Medulla oblongata (tissue), 1 donor: Measurements from ENCODE around the gene SH3PXD2A.
"Not testable (repeated sequence)": the region's sequence is repeated elsewhere in the genome, so short reads cannot be mapped to it uniquely, and the experiment has no call there.

Experiments
- DNase-seq: peaks from one replicate; pipeline ENCODE4 v3.0.0-alpha.2; 2015; ENCODE audit errors: extremely low spot score

Gene SH3PXD2A

DNA sequence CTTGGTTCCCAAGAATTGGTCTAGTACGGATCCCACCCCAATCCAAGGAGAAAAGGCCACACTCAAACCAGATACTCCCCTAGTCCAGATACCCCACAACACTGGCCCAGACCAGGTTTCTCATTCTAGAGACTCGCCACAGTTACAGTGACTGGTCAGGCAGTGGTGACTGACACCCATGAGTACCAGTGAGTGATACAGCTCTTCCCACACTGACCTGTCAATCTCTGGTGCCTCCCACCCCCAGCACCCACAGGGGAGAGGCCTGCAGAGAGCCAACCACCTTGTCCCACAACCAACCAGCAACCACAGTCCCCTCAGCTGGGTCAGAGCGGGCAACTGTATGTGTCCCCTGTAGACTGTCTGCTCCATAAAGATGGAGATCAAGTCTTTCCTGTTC lies 209.1 kb downstream of the SH3PXD2A start:
- DNase-seq = no peak

DNA sequence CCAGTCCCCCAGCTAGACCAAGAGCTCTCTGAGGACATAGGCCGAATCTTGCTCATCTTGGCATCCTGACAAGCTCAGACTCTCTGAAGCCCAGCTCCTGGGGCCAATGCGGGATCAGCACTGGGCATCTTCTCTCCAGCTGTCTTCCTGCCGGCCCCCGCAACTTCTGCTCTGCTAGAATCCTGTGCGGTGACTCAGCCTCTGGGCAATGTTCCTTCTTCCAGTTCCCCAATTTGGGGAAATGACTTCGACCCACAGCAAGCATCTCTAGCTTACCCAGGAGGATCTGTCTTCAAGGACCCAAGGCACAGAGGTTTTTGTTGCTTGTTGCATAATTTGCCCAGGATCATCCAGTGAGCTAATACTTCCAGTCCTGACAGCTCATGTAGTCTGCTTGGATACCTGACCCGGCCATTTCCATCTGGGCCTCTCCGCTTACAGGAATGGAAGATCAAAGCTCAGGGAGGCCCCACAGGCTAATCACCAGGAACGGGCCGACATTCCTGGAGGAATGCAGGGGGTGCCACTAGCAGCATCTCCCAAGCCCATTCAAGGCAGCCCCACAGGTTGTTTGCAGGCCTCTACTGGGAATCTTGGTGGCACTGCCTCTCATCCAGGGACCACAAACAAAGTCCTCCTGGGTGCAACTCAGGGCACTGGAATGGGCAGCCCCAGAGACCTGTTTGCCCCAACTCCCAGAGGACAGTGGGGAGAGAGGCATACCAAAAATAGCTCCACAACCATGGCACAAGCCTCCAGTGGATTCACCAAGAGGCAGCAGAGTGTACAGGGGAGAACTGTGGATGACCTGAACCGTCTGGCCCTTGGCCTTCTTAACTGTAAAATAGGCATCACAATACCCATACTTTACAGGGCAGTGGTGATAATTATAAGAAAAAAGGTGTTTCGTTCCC lies 210.0 kb downstream of the SH3PXD2A start:
- peak; percentile 64 for DNase-seq

DNA sequence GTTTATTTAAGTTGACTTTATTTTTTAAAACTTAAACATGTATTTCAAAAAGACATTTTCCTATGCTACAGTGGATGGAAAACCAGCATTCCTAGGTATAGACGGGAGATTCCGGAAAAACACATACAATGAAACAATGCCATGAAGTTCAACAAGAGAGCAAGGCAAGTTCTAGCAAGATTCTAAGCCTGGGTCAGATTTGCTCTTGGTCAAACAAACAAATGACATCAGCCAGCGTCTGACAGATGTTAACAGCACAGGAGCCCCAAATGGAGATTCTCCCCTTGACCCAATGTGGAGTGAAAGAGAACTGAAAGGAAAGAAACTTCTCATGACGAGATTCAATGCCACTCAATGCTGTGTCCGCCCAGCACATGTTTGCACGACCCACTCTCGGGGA lies 212.0 kb downstream of the SH3PXD2A start:
- DNase-seq = no peak

DNA sequence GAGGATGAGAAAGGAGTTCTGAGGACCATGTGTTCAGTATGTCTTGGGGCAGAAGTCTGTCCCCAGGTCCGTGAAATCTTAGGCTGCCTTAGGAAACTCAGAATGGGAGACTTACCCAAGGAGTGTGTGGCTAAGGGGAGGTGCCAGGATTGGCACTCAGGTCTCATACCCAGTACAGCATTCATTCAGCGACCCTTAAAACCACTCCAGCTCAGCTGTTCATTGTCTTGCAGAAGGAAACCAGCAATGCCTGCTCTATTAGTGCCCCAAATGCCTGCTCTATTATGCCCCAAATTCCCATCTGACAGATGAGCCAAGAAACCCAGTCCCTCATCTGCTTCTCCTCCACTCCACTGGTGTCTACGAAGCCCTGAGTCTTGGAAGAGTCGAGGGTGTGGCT lies 214.1 kb downstream of the SH3PXD2A start:
- no peak for DNase-seq

DNA sequence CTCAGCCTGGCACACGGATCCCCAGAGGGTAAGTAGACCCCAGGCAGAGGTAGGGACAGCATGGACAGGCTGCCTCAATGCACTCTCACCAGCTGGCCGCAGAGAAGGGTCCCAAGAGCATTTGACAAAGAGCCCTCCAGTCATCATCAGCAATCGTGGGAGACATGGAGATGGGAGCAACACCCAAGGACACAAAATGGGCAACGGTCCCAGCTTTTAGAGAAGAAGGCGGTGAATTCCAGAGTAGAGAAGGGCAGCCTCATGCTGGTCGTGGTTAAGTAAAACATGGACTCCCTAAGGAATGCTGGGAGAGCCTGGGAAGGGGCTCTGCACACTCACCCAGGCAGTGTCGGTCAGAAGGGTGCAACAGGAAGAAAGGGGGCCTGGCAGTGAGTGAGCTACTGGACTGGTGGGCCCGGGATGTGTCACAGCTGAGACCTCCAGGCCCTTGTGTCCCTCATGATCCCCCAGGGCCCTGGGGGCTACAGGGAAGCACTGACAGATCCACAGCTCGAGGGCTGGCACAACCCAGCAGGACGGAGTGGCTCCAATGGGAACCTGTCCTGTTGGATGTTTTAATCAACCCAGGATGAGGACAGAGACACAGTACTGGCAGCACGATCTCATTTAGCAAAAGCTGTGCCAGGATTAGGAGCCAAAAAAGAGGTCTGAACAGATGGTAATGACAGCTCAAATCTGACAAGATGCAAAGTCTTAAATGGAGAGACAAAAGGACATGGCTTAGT lies 214.8 kb downstream of the SH3PXD2A start:
- DNase-seq = no peak

DNA sequence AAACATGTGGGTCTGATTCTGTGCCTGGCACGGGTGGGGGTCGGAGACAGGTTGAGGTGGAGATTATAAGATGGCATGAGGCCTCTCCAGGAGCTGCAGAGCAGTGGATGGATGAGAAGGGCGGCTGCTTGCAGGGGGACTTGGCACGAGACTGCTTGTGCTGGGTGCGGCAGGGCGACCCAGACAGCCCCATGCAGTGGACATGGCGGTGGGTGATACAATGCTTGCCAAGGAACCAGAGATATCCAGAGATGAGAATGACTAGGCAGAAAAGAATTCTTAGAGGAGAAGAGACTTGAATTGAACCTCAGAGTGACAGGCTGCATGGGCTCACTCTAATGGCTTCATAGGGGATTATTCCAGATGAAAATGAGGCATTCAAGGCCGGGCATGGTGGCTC lies 216.4 kb downstream of the SH3PXD2A start:
- DNase-seq = no peak

DNA sequence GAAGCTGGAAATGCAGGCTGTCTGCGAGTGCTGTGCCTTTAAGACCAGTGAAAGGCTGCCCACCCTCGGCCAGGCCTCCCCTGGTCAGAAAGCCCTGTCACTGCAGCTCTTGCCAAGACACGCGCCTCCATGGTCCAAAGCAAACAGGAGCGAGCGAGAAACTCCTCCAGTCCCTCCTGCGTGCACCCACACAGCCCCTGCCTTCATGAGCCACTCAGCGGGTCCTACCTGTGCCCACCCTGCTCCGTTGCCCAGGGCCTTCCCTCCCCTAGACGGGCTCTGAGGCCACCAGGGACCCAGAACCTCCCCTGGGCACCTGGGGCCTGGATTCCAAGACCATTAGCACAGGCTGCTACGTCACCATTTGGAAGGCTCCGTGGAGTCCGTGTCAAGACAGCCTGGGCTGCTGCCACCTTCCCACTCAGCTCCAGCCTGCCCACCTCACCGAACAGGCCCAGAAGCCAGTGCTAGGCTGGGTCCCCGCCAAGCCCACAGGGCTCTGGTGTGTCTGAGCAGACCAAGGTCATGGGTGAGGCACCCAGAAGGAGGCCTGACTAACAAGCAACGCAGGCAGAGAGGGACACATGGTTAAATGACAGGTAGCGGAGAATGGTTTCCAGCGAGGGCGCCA lies 217.3 kb downstream of the SH3PXD2A start:
- peak; percentile 77 for DNase-seq

DNA sequence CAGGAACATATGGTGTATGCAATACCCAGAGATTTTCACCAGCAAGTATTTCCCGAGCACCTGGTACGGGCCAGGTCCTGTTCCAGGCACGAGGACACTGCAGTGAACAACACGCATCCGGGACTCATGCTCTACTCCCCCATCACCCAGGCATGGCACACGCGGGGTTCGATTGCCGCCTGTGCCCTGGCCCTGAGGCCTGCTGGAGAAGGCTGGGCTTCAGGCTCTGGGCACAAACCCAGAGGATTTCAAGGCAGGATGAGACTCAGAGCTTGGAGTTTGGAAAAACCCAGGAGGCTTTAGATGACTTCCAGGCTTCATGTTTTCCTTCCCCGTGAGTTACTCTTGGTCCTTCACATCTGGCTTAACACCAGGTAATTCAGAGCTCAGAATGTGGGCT lies 218.4 kb downstream of the SH3PXD2A start:
- peak; percentile 51 for DNase-seq

DNA sequence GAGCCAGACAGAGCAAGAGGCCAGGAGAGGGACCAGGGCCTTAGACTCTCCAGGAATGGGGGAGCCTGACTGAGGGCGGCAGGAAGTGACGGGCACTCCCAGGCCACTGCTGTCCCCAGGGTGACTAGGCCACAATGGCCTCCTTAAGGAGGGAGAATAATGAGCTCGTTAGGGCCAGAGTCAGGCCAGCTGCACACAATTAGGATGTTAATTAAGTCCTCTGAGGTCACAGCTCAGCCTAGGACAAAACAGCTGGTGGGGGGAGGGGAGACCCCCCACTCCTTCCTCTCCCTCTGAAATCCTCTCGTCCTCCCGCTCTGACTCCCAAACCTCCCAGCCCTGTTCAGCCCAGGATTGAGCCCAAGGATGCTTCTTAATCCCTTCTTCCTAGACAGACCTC lies 218.9 kb downstream of the SH3PXD2A start:
- no peak for DNase-seq

DNA sequence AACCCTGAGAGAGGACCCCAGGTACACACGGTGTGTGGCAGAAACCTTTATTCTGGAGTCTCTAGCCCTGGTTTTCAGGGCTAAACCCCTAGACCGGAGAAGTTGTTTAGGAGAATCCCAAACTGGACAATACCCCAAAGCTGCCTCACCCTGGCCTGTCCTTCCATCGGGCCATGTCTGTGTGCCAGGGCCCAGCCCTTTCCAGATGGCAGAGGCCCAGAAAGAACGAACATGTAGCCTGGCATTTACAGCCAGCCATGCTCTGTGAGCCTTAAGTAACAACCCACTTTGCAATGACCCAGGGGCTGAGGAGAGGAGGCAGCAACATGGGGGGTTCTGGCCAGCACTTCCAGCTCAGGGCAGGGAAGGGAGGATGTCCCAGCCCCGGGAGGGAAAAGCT lies 219.8 kb downstream of the SH3PXD2A start:
- DNase-seq = no peak

DNA sequence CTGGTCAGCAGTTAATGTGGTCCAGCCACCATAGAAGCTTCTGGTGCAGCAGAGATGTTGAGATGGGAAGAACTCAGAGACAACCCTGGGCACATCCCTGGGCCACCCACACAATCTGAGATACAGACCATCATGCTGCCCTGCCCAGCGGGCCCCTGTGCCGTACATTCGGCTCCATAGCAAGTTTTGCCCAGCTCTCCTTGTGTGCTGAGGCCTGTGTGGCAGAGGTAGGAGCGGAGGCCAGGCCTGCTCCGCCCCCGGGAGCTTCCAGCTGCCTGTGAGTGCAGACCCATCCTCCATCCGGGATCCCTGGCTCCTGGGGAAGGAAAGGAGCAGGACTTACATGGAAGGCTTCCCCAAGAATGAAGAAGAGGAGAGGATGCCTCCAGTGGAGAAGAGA lies 221.5 kb downstream of the SH3PXD2A start:
- DNase-seq = no peak

DNA sequence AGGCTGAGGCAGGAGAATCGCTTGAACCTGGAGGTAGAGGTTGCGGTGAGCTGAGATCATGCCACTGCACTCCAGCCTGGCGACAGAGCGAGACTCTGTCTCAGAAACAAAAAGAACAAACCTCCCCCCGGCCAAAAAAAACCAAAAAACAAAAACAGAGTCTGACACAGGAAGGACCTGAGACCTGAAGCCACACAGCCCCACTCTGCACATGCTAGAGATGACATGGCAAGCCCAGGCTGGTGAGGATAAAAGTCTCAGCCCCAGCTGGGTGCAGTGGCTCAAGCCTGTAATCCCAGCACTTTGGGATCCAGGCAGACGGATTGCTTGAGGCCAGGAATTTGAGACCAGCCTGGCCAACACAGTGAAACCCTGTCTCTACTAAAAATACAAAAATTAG lies 222.5 kb downstream of the SH3PXD2A start:
- DNase-seq = not testable (repeated sequence)

DNA sequence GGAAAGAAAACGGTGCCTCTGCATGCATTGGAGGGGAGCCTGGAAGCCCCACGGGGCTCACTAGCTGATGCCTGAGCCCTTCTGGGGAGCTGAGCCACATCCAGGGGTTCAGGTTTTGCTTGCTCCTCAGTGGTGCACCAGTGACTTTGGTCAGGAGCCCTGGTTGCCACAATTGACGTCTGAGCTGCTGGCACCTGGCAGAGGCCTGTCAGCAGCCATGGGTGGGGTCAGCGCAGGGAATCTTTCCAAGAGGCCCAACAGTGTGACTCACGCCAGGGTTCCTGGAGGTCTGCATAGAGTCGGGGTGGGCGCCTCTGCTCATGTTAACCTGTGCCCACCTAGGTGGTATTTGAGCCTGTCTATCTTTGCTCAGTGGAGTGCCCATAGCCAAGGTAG lies 223.1 kb downstream of the SH3PXD2A start:
- DNase-seq = no peak

DNA sequence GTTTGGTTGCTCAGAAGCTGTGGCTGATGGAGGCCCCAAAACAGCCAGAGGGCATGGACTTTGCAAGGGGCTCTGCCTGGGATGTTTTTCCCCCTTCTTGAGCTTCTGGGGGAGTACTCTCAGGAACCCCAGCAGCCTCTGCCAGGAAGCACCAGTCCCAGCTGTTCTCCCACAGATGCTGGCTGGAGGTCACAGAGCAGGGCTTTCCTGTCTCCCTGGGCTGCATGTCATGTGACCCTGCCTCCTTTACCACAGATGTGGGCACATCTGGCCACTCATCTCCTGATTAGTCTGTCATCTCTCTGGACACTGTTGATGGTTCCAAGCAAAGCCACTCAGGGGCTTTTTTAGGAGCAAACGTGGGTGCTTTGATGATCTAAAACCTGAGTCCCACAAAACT lies 225.2 kb downstream of the SH3PXD2A start:
- DNase-seq = no peak

DNA sequence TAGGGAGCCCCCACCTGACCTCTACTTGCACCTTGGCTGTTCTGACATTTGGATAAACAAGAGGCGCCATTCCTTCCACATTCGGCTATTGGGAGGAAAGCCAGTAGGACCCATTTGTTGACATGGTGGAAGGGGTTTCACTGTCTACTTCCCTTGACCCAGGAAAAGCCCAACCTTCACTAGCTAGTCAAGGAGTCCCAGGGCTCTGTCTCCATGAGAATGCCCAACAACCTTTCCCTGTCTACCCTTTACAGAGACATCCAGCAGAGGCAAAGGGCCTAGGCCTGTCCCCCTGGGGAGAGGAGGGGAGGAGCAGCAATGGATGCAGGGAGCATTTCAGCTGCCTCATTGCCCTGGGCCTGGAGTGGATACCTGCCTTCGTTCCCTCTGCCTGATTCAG lies 225.8 kb downstream of the SH3PXD2A start:
- no peak for DNase-seq

DNA sequence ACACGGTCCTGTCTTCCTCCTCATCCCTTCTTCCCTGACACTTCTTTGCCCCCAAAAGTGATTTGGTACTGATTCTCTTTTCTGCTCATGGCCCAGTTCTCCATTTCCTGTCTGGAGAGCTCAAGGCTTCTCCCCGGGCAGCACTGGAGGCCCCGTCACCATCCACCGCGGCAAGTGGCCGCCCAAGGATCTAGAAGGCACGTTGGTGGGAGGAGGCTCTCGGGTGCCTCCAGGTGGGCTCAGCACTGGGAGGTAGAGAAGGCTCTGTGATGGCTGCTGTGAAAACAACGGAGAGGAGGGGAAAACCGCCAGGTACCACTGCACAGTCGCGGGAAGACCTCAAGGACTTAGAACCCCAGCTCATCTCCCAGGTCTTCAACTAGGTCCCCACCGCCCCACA lies 227.5 kb downstream of the SH3PXD2A start:
- no peak for DNase-seq

DNA sequence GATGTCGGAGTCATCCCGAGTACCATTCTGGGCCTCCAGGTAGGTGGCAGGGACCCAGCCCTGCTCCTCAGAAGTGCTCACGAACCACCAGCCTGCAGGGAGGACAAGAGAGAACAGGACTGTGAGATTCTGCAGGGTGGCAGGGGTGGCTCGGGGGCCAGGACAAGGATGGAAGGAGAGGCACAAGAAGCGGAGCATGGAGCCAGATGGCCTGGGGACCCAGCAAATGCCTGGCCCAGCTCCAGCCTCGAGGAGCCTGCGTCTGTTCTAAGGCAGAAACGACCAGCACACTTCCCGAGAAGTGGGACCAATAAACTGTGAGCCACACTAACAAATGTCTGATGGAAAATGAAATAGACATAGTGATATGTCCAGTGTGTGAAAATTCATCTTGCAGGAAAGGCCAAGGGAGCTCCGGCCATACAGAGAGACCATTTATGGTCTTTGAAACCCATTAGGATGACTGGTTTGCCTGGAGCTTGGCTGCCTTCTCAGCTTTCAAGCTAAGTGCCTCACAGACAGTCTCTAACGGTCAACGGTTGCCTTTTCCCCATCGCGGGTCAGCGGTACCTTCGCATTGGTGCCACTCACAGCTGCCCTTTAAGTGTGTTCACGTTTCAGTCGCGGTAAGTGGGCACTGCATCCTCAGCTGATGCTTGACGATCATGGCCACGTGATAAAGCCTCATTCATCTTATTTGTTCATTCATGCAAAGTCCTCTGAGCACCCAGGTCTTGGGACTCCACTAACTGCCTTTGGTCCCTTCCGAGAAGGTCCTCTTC lies 228.1 kb downstream of the SH3PXD2A start:
- DNase-seq = no peak

DNA sequence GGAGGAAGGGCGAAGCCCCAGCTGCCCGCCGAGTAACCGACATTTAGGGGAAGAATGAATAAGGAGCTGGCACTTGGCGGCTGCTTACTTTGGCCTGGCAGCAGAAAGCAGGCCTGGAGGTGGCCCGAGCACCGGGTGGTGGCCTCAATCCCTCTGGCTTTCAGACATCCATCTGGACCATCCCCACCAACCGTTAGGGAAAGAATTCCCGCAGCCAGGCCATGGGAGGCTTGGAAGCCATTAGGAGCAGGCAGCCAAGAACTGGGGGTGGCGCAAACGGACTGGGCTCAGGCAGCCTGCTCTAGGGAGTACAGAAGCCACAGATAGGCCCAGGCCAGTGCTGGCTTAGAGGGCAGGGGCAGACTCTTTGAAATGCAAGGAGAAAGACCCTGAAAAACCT lies 229.2 kb downstream of the SH3PXD2A start:
- peak; percentile 74 for DNase-seq

DNA sequence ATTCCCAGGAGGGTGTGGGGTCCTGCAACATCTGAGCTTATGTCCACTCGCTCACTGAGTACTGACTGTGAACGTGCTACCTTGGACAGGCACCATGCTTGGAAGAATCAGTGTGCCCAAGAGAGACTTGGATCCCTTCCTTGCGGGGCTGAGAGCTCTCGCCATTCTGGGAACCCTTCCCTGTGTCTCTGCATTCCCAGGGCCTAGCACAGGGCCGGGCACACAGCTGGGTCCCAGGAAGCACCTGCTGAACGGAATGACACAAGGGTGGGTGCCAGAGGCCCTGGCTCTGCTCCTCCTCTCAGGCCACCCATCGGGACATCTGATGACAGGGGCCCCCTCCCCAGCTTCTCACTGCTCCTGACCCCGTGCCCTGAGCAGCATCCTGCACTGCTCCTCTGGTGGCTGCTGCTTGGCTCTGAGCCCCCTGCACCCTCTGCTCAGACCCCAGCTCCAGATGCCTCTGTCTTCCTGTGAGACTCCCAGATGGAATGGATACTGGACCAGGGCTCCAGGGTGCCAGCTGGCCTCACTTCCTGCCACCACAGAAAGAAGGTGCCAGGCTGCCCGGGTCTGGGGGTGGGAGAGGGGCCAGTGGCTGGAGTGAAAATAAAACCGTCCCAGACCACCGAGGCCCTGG lies 232.3 kb downstream of the SH3PXD2A start:
- no peak for DNase-seq

DNA sequence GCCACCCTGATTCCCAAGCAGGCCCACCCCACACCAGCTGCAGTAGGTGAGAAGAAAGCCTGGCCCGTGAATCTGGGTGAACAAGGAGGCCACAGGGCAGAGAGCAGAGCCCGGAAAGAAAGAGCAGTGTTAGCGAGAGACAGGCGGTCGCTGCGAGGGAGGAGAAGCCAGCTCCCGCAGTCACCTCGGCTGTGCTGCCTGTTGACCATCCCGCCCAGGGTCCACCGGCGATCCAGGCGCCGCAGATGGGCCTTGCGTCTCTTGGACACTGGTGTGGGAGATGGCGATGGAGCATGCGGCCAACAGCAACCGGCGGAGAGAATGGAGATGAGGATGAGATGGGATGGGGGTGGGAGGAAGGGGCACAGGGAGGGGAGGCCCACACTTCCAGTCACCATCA lies 233.1 kb downstream of the SH3PXD2A start:
- no peak for DNase-seq

DNA sequence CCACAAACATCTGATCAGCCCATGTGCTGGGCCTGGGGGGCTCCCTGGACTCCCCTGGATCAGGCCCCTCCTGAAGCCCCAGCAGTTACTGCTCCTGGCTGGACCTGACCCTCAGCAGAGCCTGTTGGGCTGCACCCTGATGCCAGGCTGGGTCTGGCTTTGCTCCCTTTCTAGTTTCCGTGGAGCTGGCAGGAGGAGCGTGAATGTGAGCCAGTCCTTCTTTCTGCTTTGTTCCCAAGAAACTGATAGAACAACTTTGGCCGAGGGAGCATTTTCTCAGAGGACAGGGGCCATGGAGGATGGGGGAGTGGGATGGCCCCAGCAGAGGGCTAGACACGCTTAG lies 233.6 kb downstream of the SH3PXD2A start:
- peak; percentile 50 for DNase-seq
